IMR-90 (cell line): ENCODE data around the gene INPP4A. TPM values are rescaled to one million over a fixed set of nuclear protein-coding genes. Genes with fewer than 3 reads are reported as not detected.

Source experiments
- ATAC-seq: fragments of 200-7000 bp; cut with Tn5 transposase; 2 replicates; pipeline ENCODE4 v1.9.1; 2020; ENCODE audit warnings: low read depth, mild to moderate bottlenecking, moderate library complexity
- BruUV-seq: library from RNA; stranded (reverse); fragments of 400-500 nt; replicated peaks from 2 replicates; lab custom pipeline; 2021; lab: Mats Ljungman, UMichigan
- CTCF ChIA-PET: fragments of 300-600 bp; formaldehyde crosslinking; extraction: SDS; loops from one replicate; lab custom pipeline; 2021; ENCODE audit warnings: antibody characterized with exemption; lab: Yijun Ruan, JAX
- POLR2A ChIA-PET: fragments of 300-600 bp; sonication (Branson Sonifier 250); formaldehyde crosslinking; loops from one replicate; lab custom pipeline; 2022; ENCODE audit warnings: antibody characterized with exemption; ENCODE audit not compliant: unreplicated experiment; lab: Charles Lee
- DNase-seq: peaks from one replicate; pipeline ENCODE4 v3.0.0; 2013
- H2AFZ ChIP-seq: replicated peaks from 2 replicates; pipeline ENCODE3; 2013; ENCODE audit warnings: low read length, mild to moderate bottlenecking; ENCODE audit not compliant: poor library complexity
- H2AK5ac ChIP-seq: 2 replicates; pipeline ENCODE4 v1.6.1; 2013; ENCODE audit warnings: low read depth, low read length, inconsistent platforms
- H2AK9ac ChIP-seq: replicated peaks from 2 replicates; pipeline ENCODE3; 2013; ENCODE audit warnings: mild to moderate bottlenecking, low read depth, low read length, moderate library complexity; ENCODE audit not compliant: poor library complexity
- H2BK120ac ChIP-seq: 2 replicates; pipeline ENCODE4 v1.6.1; 2013; ENCODE audit warnings: low read depth, low read length, inconsistent platforms
- H2BK15ac ChIP-seq: 3 replicates; pipeline ENCODE4 v1.6.1; 2013; ENCODE audit warnings: low read depth, low read length, inconsistent platforms
- H2BK20ac ChIP-seq: 2 replicates; pipeline ENCODE4 v1.6.1; 2013; ENCODE audit warnings: low read depth, mild to moderate bottlenecking, inconsistent platforms, low read length, moderate library complexity
- H2BK5ac ChIP-seq: 2 replicates; pipeline ENCODE4 v1.6.1; 2013; ENCODE audit warnings: mild to moderate bottlenecking, low read depth, low read length, inconsistent platforms; ENCODE audit not compliant: poor library complexity, severe bottlenecking
- H3K14ac ChIP-seq: replicated peaks from 2 replicates; pipeline ENCODE4 v1.6.1; 2013; ENCODE audit warnings: low read depth, low read length, inconsistent platforms
- H3K18ac ChIP-seq: 2 replicates; pipeline ENCODE4 v1.6.1; 2013; ENCODE audit warnings: low read depth, low read length, control low read depth
- H3K23ac ChIP-seq: 2 replicates; pipeline ENCODE4 v1.6.1; 2013; ENCODE audit warnings: low read depth, low read length, inconsistent platforms
- H3K27ac ChIP-seq: 2 replicates; pipeline ENCODE4 v1.5.1; 2013; ENCODE audit warnings: mild to moderate bottlenecking, control low read depth, low read length; ENCODE audit not compliant: insufficient read depth
- H3K27me3 ChIP-seq: 2 replicates; pipeline ENCODE4 v1.6.1; 2013; ENCODE audit warnings: low read length; ENCODE audit not compliant: control insufficient read depth, insufficient read depth
- H3K36me3 ChIP-seq: 2 replicates; pipeline ENCODE4 v1.6.1; 2013; ENCODE audit warnings: low read length, mixed read lengths; ENCODE audit not compliant: control insufficient read depth, insufficient read depth
- H3K4ac ChIP-seq: 2 replicates; pipeline ENCODE4 v1.6.1; 2013; ENCODE audit warnings: low read depth, low read length, inconsistent platforms
- H3K4me1 ChIP-seq: 2 replicates; pipeline ENCODE4 v1.6.1; 2013; ENCODE audit warnings: low read length, mixed read lengths; ENCODE audit not compliant: control insufficient read depth, insufficient read depth
- H3K4me2 ChIP-seq: 2 replicates; pipeline ENCODE4 v1.6.1; 2013; ENCODE audit warnings: low read depth, mild to moderate bottlenecking, control low read depth, low read length, moderate library complexity
- H3K4me3 ChIP-seq: 2 replicates; pipeline ENCODE4 v1.5.1; 2013; ENCODE audit warnings: low read depth, mild to moderate bottlenecking, control low read depth, low read length, moderate library complexity; ENCODE audit not compliant: insufficient read depth
- H3K56ac ChIP-seq: 2 replicates; pipeline ENCODE4 v1.6.1; 2013; ENCODE audit warnings: low read length, inconsistent platforms; ENCODE audit not compliant: insufficient read depth; ENCODE audit errors: extremely low read depth
- H3K79me1 ChIP-seq, 2 experiments: 2 replicates each; pipeline ENCODE4 v1.6.1; 2013; ENCODE audit warnings: low read length in 2 of 2, inconsistent platforms in 1 of 2, low read depth in 1 of 2
- H3K9ac ChIP-seq: 2 replicates; pipeline ENCODE4 v1.6.1; 2013; ENCODE audit warnings: low read depth, low read length, control low read depth
- H3K9me1 ChIP-seq: 2 replicates; pipeline ENCODE4 v1.6.1; 2013; ENCODE audit warnings: low read length, inconsistent platforms; ENCODE audit not compliant: insufficient read depth
- H3K9me3 ChIP-seq: 2 replicates; pipeline ENCODE4 v1.6.1; 2013; ENCODE audit warnings: low read length; ENCODE audit not compliant: control insufficient read depth, insufficient read depth
- H4K20me1 ChIP-seq: 2 replicates; pipeline ENCODE4 v1.6.1; 2013; ENCODE audit warnings: low read length, inconsistent platforms; ENCODE audit not compliant: insufficient read depth
- H4K5ac ChIP-seq: 2 replicates; pipeline ENCODE4 v1.6.1; 2013; ENCODE audit warnings: mild to moderate bottlenecking, low read depth, low read length, control low read depth
- H4K8ac ChIP-seq, 2 experiments: 2 replicates each; pipeline ENCODE4 v1.6.1; 2013; ENCODE audit warnings: low read depth in 2 of 2, low read length in 2 of 2, control low read depth in 1 of 2, inconsistent platforms in 1 of 2
- H4K91ac ChIP-seq: 2 replicates; pipeline ENCODE4 v1.6.1; 2013; ENCODE audit warnings: low read depth, low read length, inconsistent platforms; ENCODE audit not compliant: insufficient read depth
- NFE2L2 ChIP-seq: fragments of 150-350 bp; IDR thresholded peaks from 2 replicates; pipeline ENCODE4 v1.6.1; 2016; ENCODE audit warnings: low read depth, mild to moderate bottlenecking, low read length
- WGBS, 2 experiments: methylation state at CpG; one replicate each; pipeline versions ENCODE4 v1.1.5 to v1.1.7; 2013; ENCODE audit warnings: missing lambda C conversion rate in 2 of 2; ENCODE audit not compliant: insufficient read length in 1 of 2; ENCODE audit errors: extremely low coverage in 2 of 2; 5-methylcytosine and 5-hydroxymethylcytosine counted together
- dilution Hi-C: fragments of 300-500 bp; cut with HindIII; formaldehyde crosslinking; loops from one replicate; pipeline ENCODE4 v1.14.3; 2018; ENCODE audit warnings: low sequenced_read_pairs; ENCODE audit not compliant: unreplicated experiment
- in situ Hi-C: fragments of 300-500 bp; cut with MboI; formaldehyde crosslinking; loops from 3 replicates; pipeline ENCODE4 v1.14.3; 2019; ENCODE audit warnings: low sequenced_read_pairs, inconsistent platforms, mixed read lengths
- intact Hi-C: fragments of 100-400 bp; cut with micrococcal nuclease; formaldehyde crosslinking; loops from 2 replicates; pipeline ENCODE4 v1.10.0; 2022
- polyA plus RNA-seq, 3 experiments: library from polyadenylated mRNA; depleted of rRNA; stranded (reverse); fragments of >200 nt; gene quantifications; 2 replicates each; pipeline ENCODE4 v1.2.3, GENCODE V29; 2012; ENCODE audit warnings: low replicate concordance in 1 of 3
- total RNA-seq: library from RNA; depleted of rRNA; stranded (reverse); fragments of >200 nt; gene quantifications from 2 replicates; pipeline ENCODE4 v1.2.3, GENCODE V29; 2012; rRNA removed

INPP4A gene
- total and polyA plus RNA-seq, 2 of the 4 experiments (the other 2 are of a cell fraction), result 14.5 to 27.1 TPM

DNA sequence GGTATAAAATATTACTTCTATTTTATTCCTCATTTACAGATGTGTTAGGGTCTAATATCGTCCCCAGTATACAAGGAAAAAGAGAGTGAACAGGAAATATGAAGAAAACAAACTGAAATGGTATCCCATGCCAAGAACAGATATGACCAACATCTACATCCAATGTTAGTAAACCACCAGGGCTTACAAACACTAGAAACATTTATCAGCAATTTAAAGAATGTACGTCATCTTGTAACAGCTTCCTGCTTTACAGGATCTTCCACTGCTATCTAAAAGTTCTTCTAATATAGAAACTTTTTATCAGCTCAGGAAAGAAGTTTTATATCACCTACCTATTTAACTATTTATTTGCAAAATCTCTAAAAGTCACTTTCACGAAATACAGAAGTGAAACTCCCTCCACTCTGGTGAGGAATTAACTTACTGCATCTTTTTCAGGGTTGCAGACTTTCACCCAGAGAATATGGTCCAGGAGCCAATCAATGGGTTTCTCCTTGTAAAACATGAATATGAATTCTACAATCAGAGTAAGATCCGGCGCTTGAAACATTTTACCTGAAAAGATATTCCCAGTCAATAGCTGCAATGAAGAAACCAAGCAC is 198.9 kb downstream of the INPP4A start:
- Histone ChIP-seq H3K4me3 (no peak overlapping the region), H2AK5ac (no peak overlapping the region), H2BK5ac (no peak overlapping the region), H2BK120ac (no peak overlapping the region), H3K79me1 (no peaks in the 10 kb centered on the region), H3K56ac (no peak overlapping the region), H3K36me3 (no peaks in the 10 kb centered on the region), H3K18ac (no peak overlapping the region), H2AFZ (no peak overlapping the region), H3K27me3 (peaks cover 4% of the 10 kb centered on the region), H3K4ac (no peak overlapping the region), H4K8ac (no peak overlapping the region), H2BK20ac (no peak overlapping the region), H4K91ac (no peak overlapping the region), H3K4me2 (no peak overlapping the region), H3K4me1 (no peaks in the 10 kb centered on the region), H2AK9ac (no peak overlapping the region), H2BK15ac (no peak overlapping the region), H3K23ac (no peak overlapping the region), H4K20me1 (no peaks in the 10 kb centered on the region), H3K14ac (no peak overlapping the region), H4K5ac (no peak overlapping the region), H3K27ac (no peak overlapping the region), H3K9me1 (no peaks in the 10 kb centered on the region), H3K9me3 (no peaks in the 10 kb centered on the region), H3K9ac (no peak overlapping the region)
- DNase-seq (no peak), ATAC-seq (no peak; the same call in 1 of the 2 replicates)
- ChIA-PET POLR2A (no interaction called here), CTCF (no interaction called here)
- intact Hi-C loops, result no loop called here
- dilution Hi-C loops, result no loop called here
- TF ChIP-seq NFE2L2, result no peak
- WGBS, 2 experiments, result no CpG with 5 or more reads among the region's 5 CpGs
- no TSS peak for BruUV-seq
- in situ Hi-C loops, result loop anchor here (10.0 to 25.0 kb wide), 2 partner anchors 201 to 869 kb away; no protein-coding TSS in a partner anchor

Other genes with a start within 250 kb of the INPP4A start
- under 0.01 TPM in 1 of 2 replicates, not detected in the other for gene CNGA3, start 98.4 kb upstream of the INPP4A start, total RNA-seq
- not detected in 2 replicates for gene CNGA3, start 98.4 kb upstream of the INPP4A start, polyA plus RNA-seq (2012; rRNA removed)
- gene COA5, start 163.7 kb downstream of the INPP4A start, total RNA-seq, result 8.4 and 16.4 TPM in 2 replicates
- gene COA5, start 163.7 kb downstream of the INPP4A start, polyA plus RNA-seq (2012; rRNA removed), result 10.1 and 14.2 TPM in 2 replicates
- gene UNC50, start 163.7 kb downstream of the INPP4A start, total RNA-seq, result 18.3 and 40.3 TPM in 2 replicates
- 29.5 and 34.1 TPM in 2 replicates for gene UNC50, start 163.7 kb downstream of the INPP4A start, polyA plus RNA-seq (2012; rRNA removed)